PFSK-1 (cell line): ENCODE data around the gene PAQR5.

Experiments used
- FOXP2 ChIP-seq: optimal IDR thresholded peaks from 2 replicates; pipeline ENCODE3; 2011; ENCODE audit warnings: borderline replicate concordance, control low read depth, inconsistent platforms; ENCODE audit not compliant: insufficient read depth; ENCODE audit errors: extremely low read length, extremely low read depth
- POLR2AphosphoS5 ChIP-seq: IDR thresholded peaks from 2 replicates; pipeline ENCODE4 v1.6.1; 2012; ENCODE audit warnings: low read depth, mild to moderate bottlenecking, control low read depth, low read length, moderate library complexity
- REST ChIP-seq, 2 experiments: IDR thresholded peaks; 2 replicates each; pipeline versions ENCODE4 v1.6.1 to v1.8.0; 2011 to 2012; ENCODE audit warnings: low read depth in 2 of 2, low read length in 2 of 2, control low read depth in 1 of 2, inconsistent platforms in 1 of 2, mild to moderate bottlenecking in 1 of 2, moderate library complexity in 1 of 2; ENCODE audit not compliant: insufficient read depth in 1 of 2
- SIN3A ChIP-seq: IDR thresholded peaks from 2 replicates; pipeline ENCODE4 v1.6.1; 2012; ENCODE audit warnings: mild to moderate bottlenecking, low read length, moderate library complexity, borderline replicate concordance; ENCODE audit not compliant: insufficient read depth
- TAF1 ChIP-seq: IDR thresholded peaks from 2 replicates; pipeline ENCODE4 v1.6.1; 2012; ENCODE audit warnings: low read length, control low read depth, borderline replicate concordance; ENCODE audit not compliant: insufficient read depth

PAQR5 gene

GRCh38 chr15:69392352-69392751, 93.6 kb downstream of the PAQR5 start:
- TF ChIP-seq FOXP2, result no peak
- no peak for TF ChIP-seq POLR2AphosphoS5
- TF ChIP-seq SIN3A, result no peak
- no peak for TF ChIP-seq TAF1
- no peak for TF ChIP-seq REST (IDR thresholded peaks at IDR 0.05; ENCODE audit: insufficient read depth in 1 of 2, low read depth in 2 of 2, low read length in 2 of 2)

- TF ChIP-seq FOXP2, result no peak
- TF ChIP-seq POLR2AphosphoS5, result no peak
- TF ChIP-seq REST (IDR thresholded peaks at IDR 0.05; ENCODE audit: insufficient read depth in 1 of 2, low read depth in 2 of 2, low read length in 2 of 2), result no peak
- no peak for TF ChIP-seq SIN3A
- no peak for TF ChIP-seq TAF1
These were observed 95.2 kb downstream of the PAQR5 start for GRCh38 chr15:69393831-69394491.

- TF ChIP-seq POLR2AphosphoS5, result no peak
- peak; percentile 78 for TF ChIP-seq FOXP2
These were observed 96.0 kb downstream of the PAQR5 start for GRCh38 chr15:69394556-69395282.

- no peak for TF ChIP-seq SIN3A
- no peak for TF ChIP-seq POLR2AphosphoS5
- no peak for TF ChIP-seq TAF1
These were observed 96.7 kb downstream of the PAQR5 start for GRCh38 chr15:69395460-69395859.

- TF ChIP-seq POLR2AphosphoS5, result no peak
- no peak for TF ChIP-seq SIN3A
- TF ChIP-seq REST (IDR thresholded peaks at IDR 0.05; ENCODE audit: insufficient read depth in 1 of 2, low read depth in 2 of 2, low read length in 2 of 2), result no peak
- no peak for TF ChIP-seq FOXP2
These were observed 97.3 kb downstream of the PAQR5 start for GRCh38 chr15:69395991-69396390.

- TF ChIP-seq TAF1 (no peak), REST (IDR thresholded peaks at IDR 0.05; ENCODE audit: insufficient read depth in 1 of 2, low read depth in 2 of 2, low read length in 2 of 2) (no peak), POLR2AphosphoS5 (no peak), FOXP2 (no peak), SIN3A (no peak)
These were observed 99.8 kb downstream of the PAQR5 start for GRCh38 chr15:69398491-69398891.
